ENCODE data around the gene TP53TG5.

GRCh38 chr20:45350217-45350616, 27.9 kb downstream of the TP53TG5 start:
- TF ChIP-seq CTCF (IDR thresholded peaks at IDR 0.05; ENCODE audit: low read depth, low read length, poor library complexity, severe bottlenecking) (no peak), EZH2phosphoT487 (IDR thresholded peaks at IDR 0.05; ENCODE audit: borderline replicate concordance, low read length) (no peak)

All from DOHH2 (cell line).